ENCODE results near the gene GRP.
"Not testable (repeated sequence)": the region's sequence is repeated elsewhere in the genome, so short reads cannot be mapped to it uniquely, and the experiment has no call there.

GRP gene

GRCh38 chr18:59229701-59230443 lies 9.9 kb downstream of the GRP start:
- no peak for DNase-seq

DNA sequence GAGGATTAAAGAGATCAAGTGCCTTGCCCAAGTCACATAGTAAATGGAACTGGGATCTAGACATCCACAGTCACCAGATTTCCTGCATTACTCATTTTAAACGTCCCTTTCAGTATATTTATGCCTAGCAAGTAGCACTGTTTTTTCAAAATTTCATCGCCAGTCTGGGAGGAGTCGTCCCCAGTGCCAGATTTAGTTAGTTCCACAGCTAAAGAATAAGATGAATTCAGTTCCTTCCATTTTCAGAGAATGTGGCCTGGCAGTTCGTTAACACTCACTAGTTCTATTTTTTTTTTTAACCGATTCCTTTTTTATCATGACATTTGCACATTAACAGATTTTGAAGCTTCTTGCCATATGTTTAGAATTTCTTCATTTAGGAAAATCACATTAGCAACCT lies 11.2 kb downstream of the GRP start:
- no peak for DNase-seq

DNA sequence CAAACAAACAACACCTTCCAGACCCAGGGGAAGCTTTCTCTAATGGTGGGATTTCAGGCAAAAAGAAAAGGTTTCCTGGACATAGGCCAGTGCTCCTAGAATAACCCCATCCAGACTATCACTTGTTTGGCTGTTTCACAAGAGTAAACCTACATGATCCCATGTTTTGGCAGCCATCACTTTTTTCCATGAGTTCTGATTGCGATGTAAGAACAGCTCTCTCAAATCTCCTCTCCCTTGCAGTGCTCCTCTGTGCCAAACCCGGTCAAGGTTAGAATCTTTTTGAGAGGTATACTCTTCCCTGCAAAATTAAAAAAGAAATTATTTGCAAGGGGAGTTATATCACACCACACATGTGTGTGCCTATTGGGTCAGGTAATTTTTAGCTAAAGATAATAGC lies 11.9 kb downstream of the GRP start:
- no peak for DNase-seq

GRCh38 chr18:59232309-59233016 lies 12.5 kb downstream of the GRP start:
- DNase-seq, result no peak

- DNase-seq, result no peak
Observed at GRCh38 chr18:59233017-59233410, 13.1 kb downstream of the GRP start.

DNA sequence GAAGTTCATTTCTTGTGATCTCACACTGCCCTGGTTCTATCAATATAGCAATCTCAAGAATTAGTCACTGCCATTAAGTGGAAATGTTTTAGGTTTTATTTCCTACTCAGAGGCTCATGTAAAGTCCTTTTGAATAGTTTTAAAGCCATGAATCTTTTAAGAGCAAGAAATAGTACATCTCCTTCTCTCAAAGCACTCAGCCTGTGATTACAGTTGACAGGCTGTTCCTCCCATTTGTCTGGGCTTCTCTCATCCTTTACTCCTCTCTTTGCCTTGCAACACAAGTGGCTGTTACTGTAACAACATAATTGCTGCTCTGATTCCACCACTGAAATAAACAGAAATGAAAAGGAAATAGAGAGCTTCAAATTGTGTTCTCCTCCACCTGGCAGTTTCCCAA lies 18.4 kb downstream of the GRP start:
- peak; percentile 64 for DNase-seq

- DNase-seq, result no peak
Observed at GRCh38 chr18:59239642-59240041, 19.7 kb downstream of the GRP start.

GRCh38 chr18:59242906-59243305 lies 22.9 kb downstream of the GRP start:
- DNase-seq, result no peak

- no peak for DNase-seq
Observed at GRCh38 chr18:59246796-59247195, 26.8 kb downstream of the GRP start.

- peak; percentile 79 for DNase-seq
Observed at GRCh38 chr18:59249199-59249774, 29.3 kb downstream of the GRP start.

DNA sequence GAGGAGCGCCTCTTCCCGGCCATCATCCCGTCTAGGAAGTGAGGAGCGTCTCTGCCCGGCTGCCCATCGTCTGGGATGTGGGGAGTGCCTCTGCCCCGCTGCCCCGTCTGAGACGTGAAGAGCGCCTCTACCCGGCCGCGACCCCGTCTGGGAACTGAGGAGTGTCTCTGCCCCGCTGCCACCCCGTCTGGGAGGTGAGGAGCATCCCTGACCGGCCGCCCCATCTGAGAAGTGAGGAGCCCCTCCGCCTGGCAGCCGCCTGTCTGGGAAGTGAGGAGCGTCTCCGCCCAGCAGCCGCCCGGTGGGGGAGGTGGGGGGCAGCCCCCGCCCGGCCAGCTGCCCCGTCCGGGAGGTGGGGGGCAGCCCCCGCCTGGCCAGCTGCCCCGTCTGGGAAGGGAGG lies 35.5 kb downstream of the GRP start:
- not testable (repeated sequence) for DNase-seq

GRCh38 chr18:59261842-59262241 lies 41.9 kb downstream of the GRP start:
- not testable (repeated sequence) for DNase-seq

DNA sequence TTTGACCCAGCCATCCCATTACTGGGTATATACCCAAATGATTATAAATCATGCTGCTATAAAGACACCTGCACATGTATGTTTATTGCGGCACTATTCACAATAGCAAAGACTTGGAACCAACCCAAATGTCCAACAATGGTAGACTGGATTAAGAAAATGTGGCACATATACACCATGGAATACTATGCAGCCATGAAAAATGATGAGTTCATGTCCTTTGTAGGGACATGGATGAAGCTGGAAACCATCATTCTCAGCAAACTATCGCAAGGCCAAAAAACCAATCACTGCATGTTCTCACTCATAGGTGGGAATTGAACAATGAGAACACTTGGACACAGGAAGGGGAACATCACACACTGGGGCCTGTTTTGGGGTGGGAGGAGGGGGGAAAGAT lies 42.3 kb downstream of the GRP start:
- not testable (repeated sequence) for DNase-seq

GRCh38 chr18:59263661-59264060 lies 43.7 kb downstream of the GRP start:
- no peak for DNase-seq

DNA sequence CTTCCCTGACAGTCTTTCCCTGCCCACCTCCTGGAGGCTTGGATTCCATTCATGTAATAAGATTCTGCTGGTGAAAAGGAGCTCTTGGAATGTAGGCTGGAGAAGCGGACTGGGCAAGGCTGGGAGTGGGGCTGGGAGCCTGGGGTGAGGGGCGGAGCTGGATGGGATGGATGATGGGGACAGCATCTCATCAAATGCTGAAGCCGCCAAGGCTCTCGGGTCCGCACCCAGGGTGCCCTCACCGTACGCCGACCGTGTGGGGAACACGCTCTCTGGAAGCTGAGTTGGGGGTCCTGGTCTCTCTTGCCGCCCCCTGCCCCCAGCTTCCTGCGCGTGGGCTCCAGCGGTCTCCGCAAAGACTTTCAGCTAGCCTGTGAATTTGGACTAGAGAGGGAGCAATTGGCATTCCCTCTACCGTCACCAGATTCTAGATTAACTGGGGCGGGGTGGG lies 44.2 kb downstream of the GRP start:
- no peak for DNase-seq

GRCh38 chr18:59264651-59265245 lies 44.8 kb downstream of the GRP start:
- DNase-seq, result no peak

GRCh38 chr18:59265246-59265973 lies 45.5 kb downstream of the GRP start:
- peak; percentile 12 for DNase-seq

- DNase-seq, result no peak
Observed at GRCh38 chr18:59265974-59266369, 46.0 kb downstream of the GRP start.

DNA sequence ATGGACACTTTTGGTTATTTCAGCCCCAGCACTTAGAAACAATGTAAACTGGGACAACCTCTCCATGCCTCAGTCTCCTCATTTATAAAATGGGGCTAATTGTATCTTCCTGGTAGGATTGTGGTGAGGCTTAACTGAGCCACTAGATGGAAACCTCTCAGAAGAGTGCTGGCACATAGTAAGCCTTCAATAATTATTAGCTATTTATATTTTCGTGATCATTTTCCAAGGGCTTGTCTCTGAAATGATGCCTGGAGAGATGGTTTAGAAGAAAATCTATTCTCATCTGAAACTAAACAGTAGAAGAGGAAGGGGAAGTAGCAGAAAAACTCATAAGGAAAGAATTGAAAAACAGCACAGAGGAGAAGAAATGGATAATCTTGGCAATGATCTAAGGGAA lies 46.5 kb downstream of the GRP start:
- no peak for DNase-seq

DNA sequence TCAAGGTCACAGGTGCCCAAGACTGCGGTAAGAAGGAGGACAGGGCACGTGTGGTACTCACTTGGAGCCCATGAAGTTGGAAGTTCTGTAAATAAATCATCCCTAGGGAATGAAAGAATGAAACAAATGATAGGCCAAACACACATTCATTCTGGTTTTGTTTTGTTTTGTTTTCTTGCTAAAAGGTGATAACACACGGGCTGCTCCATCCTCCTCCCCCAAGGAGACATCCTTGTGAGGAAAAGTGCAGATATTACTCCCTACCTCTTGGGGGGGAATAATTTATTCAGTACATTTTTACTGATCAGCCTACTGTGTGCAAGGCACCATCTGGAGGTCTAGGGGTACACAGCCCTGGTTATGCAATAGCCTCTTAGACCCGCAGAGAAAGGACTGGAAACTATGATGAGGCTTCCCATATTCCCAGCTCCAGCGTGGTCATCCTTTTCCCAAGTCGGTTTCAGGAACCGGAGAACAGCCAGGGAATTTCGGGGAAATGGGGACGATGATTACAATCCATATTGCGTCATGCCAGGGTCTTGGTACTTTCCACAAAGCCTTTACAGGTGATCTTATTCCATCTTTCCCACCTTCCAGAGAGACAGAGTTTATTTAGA lies 47.0 kb downstream of the GRP start:
- no peak for DNase-seq

DNA sequence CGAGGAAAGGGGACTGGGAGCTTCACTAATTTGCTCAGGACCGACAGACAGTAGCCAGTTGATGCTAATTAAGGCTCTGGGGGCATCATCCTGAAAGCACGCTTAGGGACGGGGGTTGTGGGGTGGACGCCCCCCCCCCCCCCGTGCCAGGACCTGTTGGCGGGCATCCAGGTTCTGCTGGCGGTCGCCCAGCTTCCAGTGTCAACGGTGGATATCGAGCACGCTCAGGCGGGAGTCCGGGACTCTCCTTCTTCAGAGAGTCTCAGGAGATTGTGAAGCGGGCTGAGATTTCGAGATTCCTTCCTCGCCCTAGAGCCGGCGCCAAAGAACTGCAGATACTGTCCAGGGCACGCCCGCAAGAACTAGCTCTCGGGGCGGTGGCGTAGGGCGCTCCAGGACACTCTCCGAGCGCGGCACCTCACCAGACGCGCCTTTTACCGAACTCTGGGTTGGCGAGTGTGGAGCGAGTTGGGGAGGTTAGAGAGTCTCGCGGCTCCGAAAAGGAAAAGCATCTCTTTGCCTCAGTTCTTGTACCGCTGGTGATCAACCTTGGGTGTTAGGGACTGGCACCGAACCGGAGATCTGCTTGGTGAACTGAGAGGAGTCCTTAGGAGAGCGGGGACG lies 47.7 kb downstream of the GRP start:
- no peak for DNase-seq

GRCh38 chr18:59268127-59268720 lies 48.3 kb downstream of the GRP start:
- DNase-seq, result no peak

Data from NCI-H748 treated with DMSO at 0.1 percent for 48 hours (cell line).